K562 (cell line): ENCODE results near the gene SLIT2.

ENCODE experiments used
- TOE1 ChIP-seq, 2 experiments: fragments of 450-650 bp in 1 of 2; sonication (generic) in 1 of 2; formaldehyde crosslinking in 1 of 2; IDR thresholded peaks; 2 replicates each; pipeline versions ENCODE4 v1.7.1 to v1.8.0; 2016 to 2022; ENCODE audit warnings: borderline replicate concordance in 2 of 2, mild to moderate bottlenecking in 2 of 2, antibody characterized with exemption in 1 of 2, inconsistent platforms in 1 of 2, low read depth in 1 of 2, missing genetic modification reagents in 1 of 2, moderate library complexity in 1 of 2
- TF ChIP-seq, protein P1 (sequence below): fragments of 450-650 bp; formaldehyde crosslinking; IDR thresholded peaks from 2 replicates; pipeline ENCODE4 v1.4.0; 2022; ENCODE audit warnings: missing genetic modification characterization

DNA sequence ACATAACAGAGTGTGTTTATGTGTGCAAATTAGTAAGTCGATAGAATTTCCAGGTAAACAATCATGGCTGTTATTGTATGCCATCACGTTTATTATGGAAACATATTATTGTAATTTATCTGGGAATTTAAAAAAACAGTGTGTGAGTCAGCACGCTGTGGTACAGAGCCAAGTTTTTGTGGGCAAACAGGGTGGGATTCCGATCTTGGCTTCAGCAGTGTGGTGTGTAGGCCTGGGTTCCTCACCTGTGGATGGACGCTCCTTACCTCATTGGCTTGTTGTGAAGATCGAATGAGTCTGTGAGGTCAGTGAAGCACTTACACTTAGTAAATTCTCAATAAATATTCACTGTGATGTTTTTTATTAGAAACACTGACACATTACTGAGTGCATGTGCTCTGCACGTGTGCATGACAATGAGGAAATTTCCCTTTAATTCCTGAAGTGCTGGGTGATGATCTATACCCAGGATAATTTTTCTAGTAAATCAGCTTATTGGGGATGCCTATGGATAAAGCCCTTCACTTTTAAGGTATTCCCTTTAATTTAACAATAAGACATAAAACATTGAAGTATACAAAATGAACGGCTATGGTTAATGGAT is 36.4 kb downstream of the SLIT2 start:
- TF ChIP-seq TOE1 (IDR thresholded peaks at IDR 0.05; ENCODE audit: borderline replicate concordance): no peak
- TF ChIP-seq TOE1 (CRISPR knock-in tag; IDR thresholded peaks at IDR 0.05; ENCODE audit: borderline replicate concordance, low read depth): no peak
- TF ChIP-seq, protein P1, sequence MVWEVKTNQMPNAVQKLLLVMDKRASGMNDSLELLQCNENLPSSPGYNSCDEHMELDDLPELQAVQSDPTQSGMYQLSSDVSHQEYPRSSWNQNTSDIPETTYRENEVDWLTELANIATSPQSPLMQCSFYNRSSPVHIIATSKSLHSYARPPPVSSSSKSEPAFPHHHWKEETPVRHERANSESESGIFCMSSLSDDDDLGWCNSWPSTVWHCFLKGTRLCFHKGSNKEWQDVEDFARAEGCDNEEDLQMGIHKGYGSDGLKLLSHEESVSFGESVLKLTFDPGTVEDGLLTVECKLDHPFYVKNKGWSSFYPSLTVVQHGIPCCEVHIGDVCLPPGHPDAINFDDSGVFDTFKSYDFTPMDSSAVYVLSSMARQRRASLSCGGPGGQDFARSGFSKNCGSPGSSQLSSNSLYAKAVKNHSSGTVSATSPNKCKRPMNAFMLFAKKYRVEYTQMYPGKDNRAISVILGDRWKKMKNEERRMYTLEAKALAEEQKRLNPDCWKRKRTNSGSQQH: no peak
